Subcutaneous adipose tissue (tissue), 4 donors: Measurements from ENCODE around the gene TRIM37. TPM values are rescaled to one million over a fixed set of nuclear protein-coding genes. Genes with fewer than 3 reads are reported as not detected.

Experiments used
- CTCF ChIP-seq: fragments of 450-650 bp; IDR thresholded peaks from one replicate; pipeline ENCODE4 v1.5.1; 2016; ENCODE audit warnings: low read depth, mild to moderate bottlenecking, control low read depth, antibody characterized with exemption, moderate library complexity
- total RNA-seq, 4 donors: library from RNA; depleted of rRNA; stranded (reverse); fragments of >200 nt; gene quantifications; one replicate each; pipeline ENCODE4 v1.1.0, GENCODE V29; 2016

The TRIM37 gene
- total RNA-seq, result 10 to 100 TPM; 16.3 to 27.6 (median 17.6) TPM

GRCh38 chr17:59106463-59107305 lies at the start of gene TRIM37:
Gene TRIM37, minus strand, starts transcription at chr17:59106880. Its CDS starts 419 bp downstream, at chr17:59106461.
- no peak for TF ChIP-seq CTCF

GRCh38 chr17:59155439-59156177 lies 48.9 kb upstream of the TRIM37 start, which contains the start of gene PRR11:
Gene PRR11, plus strand, starts transcription at chr17:59155746. Its CDS starts 14,007 bp downstream, at chr17:59169753.
- TF ChIP-seq CTCF, result no peak

- no peak for TF ChIP-seq CTCF
Measured at GRCh38 chr17:59154721-59155438, 48.2 kb upstream of the TRIM37 start, which contains the start of gene SKA2. Gene SKA2, minus strand, starts transcription at chr17:59155186. Its CDS starts 23 bp downstream, at chr17:59155163.

GRCh38 chr17:59154292-59154720 lies 47.6 kb upstream of the TRIM37 start:
- no peak for TF ChIP-seq CTCF

GRCh38 chr17:59152925-59153324 lies 46.2 kb upstream of the TRIM37 start:
- no peak for TF ChIP-seq CTCF

GRCh38 chr17:59151591-59151990 lies 44.9 kb upstream of the TRIM37 start:
- TF ChIP-seq CTCF, result no peak
